Panc1 (cell line): Measurements from ENCODE around the gene HIGD1C. TPM values are rescaled to one million over a fixed set of nuclear protein-coding genes. Genes with fewer than 3 reads are reported as not detected.

Source experiments
- ATAC-seq: fragments of 200-7000 bp; cut with Tn5 transposase; 2 replicates; pipeline ENCODE4 v1.9.1; 2020; ENCODE audit warnings: mild to moderate bottlenecking, moderate library complexity
- BruUV-seq: library from RNA; stranded (reverse); fragments of 400-500 nt; replicated peaks from 2 replicates; lab custom pipeline; 2021; lab: Mats Ljungman, UMichigan
- CTCF ChIA-PET: fragments of 300-600 bp; sonication (Branson Sonifier 250); formaldehyde crosslinking; loops from one replicate; lab custom pipeline; 2022; ENCODE audit warnings: antibody characterized with exemption; lab: Charles Lee
- POLR2A ChIA-PET: fragments of 300-600 bp; sonication (Branson Sonifier 250); formaldehyde crosslinking; loops from one replicate; lab custom pipeline; 2022; ENCODE audit warnings: antibody characterized with exemption; lab: Charles Lee
- DNase-seq: peaks from one replicate; pipeline ENCODE4 v3.0.0-alpha.2; 2010; ENCODE audit warnings: low read depth, low spot score
- H3K27ac ChIP-seq: 2 replicates; pipeline ENCODE4 v1.5.1; 2011; ENCODE audit warnings: mild to moderate bottlenecking, low read length, inconsistent platforms
- H3K27me3 ChIP-seq: fragments of 200-500 bp; sonication (Bioruptor generic); 2 replicates; pipeline ENCODE4 v1.6.0; 2014; ENCODE audit warnings: low read length, inconsistent platforms; ENCODE audit not compliant: control insufficient read depth, insufficient read depth
- H3K36me3 ChIP-seq: fragments of 200-500 bp; sonication (Bioruptor generic); 2 replicates; pipeline ENCODE4 v1.5.1; 2014; ENCODE audit warnings: inconsistent platforms, mild to moderate bottlenecking, low read length, moderate library complexity; ENCODE audit not compliant: control insufficient read depth, insufficient read depth
- H3K4me1 ChIP-seq: 2 replicates; pipeline ENCODE4 v1.5.1; 2011; ENCODE audit warnings: inconsistent platforms, mild to moderate bottlenecking, low read length, moderate library complexity; ENCODE audit not compliant: control insufficient read depth, insufficient read depth
- H3K4me3 ChIP-seq, 2 experiments: 2 replicates each; pipeline ENCODE4 v1.5.1; 2011 to 2012; ENCODE audit warnings: low read depth in 2 of 2, low read length in 2 of 2, mild to moderate bottlenecking in 2 of 2, inconsistent platforms in 1 of 2, moderate library complexity in 1 of 2
- H3K9me3 ChIP-seq: fragments of 200-500 bp; sonication (Bioruptor generic); 2 replicates; pipeline ENCODE4 v1.5.1; 2014; ENCODE audit warnings: low read depth, mild to moderate bottlenecking, inconsistent platforms, low read length, moderate library complexity; ENCODE audit not compliant: control insufficient read depth, insufficient read depth
- POLR2AphosphoS5 ChIP-seq: IDR thresholded peaks from 2 replicates; pipeline ENCODE4 v1.6.1; 2012; ENCODE audit warnings: mild to moderate bottlenecking, low read depth, low read length, moderate library complexity
- REST ChIP-seq, 2 experiments: IDR thresholded peaks; 2 replicates each; pipeline ENCODE4 v1.6.1; 2011 to 2012; ENCODE audit warnings: low read depth in 2 of 2, control low read depth in 1 of 2, low read length in 1 of 2, mild to moderate bottlenecking in 1 of 2, moderate library complexity in 1 of 2; ENCODE audit not compliant: insufficient read depth in 1 of 2
- SIN3A ChIP-seq: IDR thresholded peaks from 2 replicates; pipeline ENCODE4 v1.6.1; 2012; ENCODE audit warnings: low read depth, mild to moderate bottlenecking, low read length, moderate library complexity, borderline replicate concordance; ENCODE audit not compliant: insufficient read depth
- TCF7L2 ChIP-seq: IDR thresholded peaks from 2 replicates; pipeline ENCODE4 v1.6.1; 2011; ENCODE audit warnings: mild to moderate bottlenecking, low read depth, low read length, inconsistent platforms
- in situ Hi-C: cut with HindIII; loops from 2 replicates; pipeline ENCODE4 v1.10.0; 2016; ENCODE audit warnings: low sequenced_read_pairs, low pct_unique_long_range_greater_than_20kb
- intact Hi-C: fragments of 100-400 bp; cut with micrococcal nuclease; formaldehyde crosslinking; loops from one replicate; pipeline ENCODE4 v1.10.0; 2022; ENCODE audit not compliant: unreplicated experiment
- total RNA-seq: library from RNA; stranded (reverse); gene quantifications from one replicate; pipeline ENCODE4 v1.2.1, GENCODE V29; 2021; ENCODE audit not compliant: unreplicated experiment
- TF ChIP-seq, protein P1 (sequence below): fragments of 450-650 bp; IDR thresholded peaks from 2 replicates; pipeline ENCODE4 v1.5.1; 2017; ENCODE audit warnings: mild to moderate bottlenecking

Gene HIGD1C
- total RNA-seq, 1 experiment from 2014 or later, result not detected

DNA sequence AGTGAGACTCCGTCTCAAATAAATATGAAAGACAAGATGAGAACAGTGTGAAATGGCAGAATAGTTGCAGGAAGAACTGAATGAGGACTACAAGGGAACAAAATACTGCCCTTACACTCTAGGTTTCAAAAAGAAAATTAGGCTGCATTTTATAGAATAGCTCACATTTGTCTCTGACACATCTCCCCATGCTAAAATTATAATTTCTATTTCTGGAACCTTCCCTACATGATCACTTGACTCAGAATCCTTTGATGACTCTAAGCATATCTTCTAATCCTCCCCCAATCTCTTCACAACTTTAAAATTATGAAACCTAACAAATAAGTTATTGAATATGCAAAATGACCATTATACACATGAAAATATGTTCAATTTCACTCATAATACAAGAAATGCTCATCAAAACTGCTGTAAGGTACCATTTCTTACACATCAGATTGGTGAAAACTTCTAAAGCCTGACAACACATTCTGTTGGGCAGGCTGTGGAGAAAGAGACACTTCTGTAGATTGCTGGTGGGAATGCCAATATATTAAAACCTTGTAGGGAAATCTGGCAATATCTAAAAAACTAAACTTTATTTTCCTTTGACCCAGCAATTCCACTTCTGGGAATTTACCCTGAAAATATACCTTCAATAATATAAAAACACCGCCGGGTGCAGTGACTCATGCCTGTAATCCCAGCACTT is 4.3 kb upstream of the HIGD1C start:
- intact Hi-C loops (no loop called here), in situ Hi-C loops (no loop called here)
- CTCF ChIA-PET, result no interaction called here
- ATAC-seq (no peak), DNase-seq (no peak)
- H3K9me3 ChIP-seq, result no peaks in the 10 kb centered on the region
- TF ChIP-seq REST (IDR thresholded peaks at IDR 0.05; ENCODE audit: insufficient read depth in 1 of 2, low read depth in 2 of 2, low read length in 1 of 2) (no peak), SIN3A (no peak), POLR2AphosphoS5 (no peak), TCF7L2 (no peak)
- H3K36me3 ChIP-seq, result no peaks in the 10 kb centered on the region
- no peaks in the 10 kb centered on the region for H3K4me1 ChIP-seq
- POLR2A ChIA-PET, result no interaction called here
- no TSS peak for BruUV-seq
- H3K4me3 ChIP-seq, result no peak overlapping the region
- H3K27ac ChIP-seq, result no peak overlapping the region
- no peaks in the 10 kb centered on the region for H3K27me3 ChIP-seq

DNA sequence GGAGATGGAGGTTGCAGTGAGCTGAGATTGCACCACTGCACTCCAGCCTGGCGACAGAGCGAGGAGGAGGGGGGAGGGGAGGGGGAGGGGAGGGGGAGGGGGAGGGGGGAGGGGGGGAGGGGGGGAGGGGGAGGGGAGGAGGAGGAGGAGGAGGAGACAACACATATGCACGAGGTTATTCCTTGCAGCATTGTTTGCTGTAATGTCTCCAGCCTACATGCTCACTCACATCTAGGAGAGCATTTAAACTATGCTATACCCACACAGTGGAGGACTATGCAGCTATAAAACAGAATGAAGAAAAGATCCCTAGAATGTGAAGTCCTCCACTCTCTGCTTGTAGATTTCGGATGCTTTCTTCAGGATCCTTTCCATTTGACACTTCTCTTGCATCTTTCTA is 3.5 kb upstream of the HIGD1C start:
- TF ChIP-seq REST (IDR thresholded peaks at IDR 0.05; ENCODE audit: insufficient read depth in 1 of 2, low read depth in 2 of 2, low read length in 1 of 2) (no peak), SIN3A (no peak), POLR2AphosphoS5 (no peak)
- TF ChIP-seq, protein P1, sequence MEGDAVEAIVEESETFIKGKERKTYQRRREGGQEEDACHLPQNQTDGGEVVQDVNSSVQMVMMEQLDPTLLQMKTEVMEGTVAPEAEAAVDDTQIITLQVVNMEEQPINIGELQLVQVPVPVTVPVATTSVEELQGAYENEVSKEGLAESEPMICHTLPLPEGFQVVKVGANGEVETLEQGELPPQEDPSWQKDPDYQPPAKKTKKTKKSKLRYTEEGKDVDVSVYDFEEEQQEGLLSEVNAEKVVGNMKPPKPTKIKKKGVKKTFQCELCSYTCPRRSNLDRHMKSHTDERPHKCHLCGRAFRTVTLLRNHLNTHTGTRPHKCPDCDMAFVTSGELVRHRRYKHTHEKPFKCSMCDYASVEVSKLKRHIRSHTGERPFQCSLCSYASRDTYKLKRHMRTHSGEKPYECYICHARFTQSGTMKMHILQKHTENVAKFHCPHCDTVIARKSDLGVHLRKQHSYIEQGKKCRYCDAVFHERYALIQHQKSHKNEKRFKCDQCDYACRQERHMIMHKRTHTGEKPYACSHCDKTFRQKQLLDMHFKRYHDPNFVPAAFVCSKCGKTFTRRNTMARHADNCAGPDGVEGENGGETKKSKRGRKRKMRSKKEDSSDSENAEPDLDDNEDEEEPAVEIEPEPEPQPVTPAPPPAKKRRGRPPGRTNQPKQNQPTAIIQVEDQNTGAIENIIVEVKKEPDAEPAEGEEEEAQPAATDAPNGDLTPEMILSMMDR, result no peak

More for the DNA sequence above, 3.5 kb upstream of the HIGD1C start:
- Histone ChIP-seq H3K9me3 (no peaks in the 10 kb centered on the region), H3K4me3 (no peak overlapping the region), H3K36me3 (no peaks in the 10 kb centered on the region), H3K27me3 (no peaks in the 10 kb centered on the region), H3K27ac (no peak overlapping the region), H3K4me1 (no peaks in the 10 kb centered on the region)
- ATAC-seq (peak; percentile 78), DNase-seq (no peak)
- ChIA-PET CTCF (interaction anchor here (0.7 kb wide), 1 partner anchor 892 kb away, joined by 3 read pairs; no protein-coding TSS in a partner anchor), POLR2A (no interaction called here)
- in situ Hi-C loops (no loop called here), intact Hi-C loops (no loop called here)
- BruUV-seq, result no TSS peak
